SK-N-MC (cell line): ENCODE results near the gene PLXNA2.

Experiments
- DNase-seq: peaks from one replicate; pipeline ENCODE4 v3.0.0-alpha.2; 2011; ENCODE audit warnings: low read depth, low spot score
- H3K27ac ChIP-seq: fragments of 200-600 bp; sonication (generic); 2 replicates; pipeline ENCODE4 v1.5.1; 2016; ENCODE audit warnings: mixed run types
- H3K36me3 ChIP-seq: fragments of 200-600 bp; sonication (generic); 2 replicates; pipeline ENCODE4 v1.6.1; 2017; ENCODE audit warnings: antibody characterized with exemption, low read length, mixed read lengths; ENCODE audit not compliant: insufficient read depth
- H3K4me3 ChIP-seq: fragments of 200-600 bp; sonication (generic); 2 replicates; pipeline ENCODE4 v1.5.1; 2016
- H3K9ac ChIP-seq: fragments of 200-600 bp; sonication (generic); 2 replicates; pipeline ENCODE4 v1.8.0; 2017; ENCODE audit warnings: mixed run types, mixed read lengths; ENCODE audit not compliant: insufficient read length
- H3K9me3 ChIP-seq: fragments of 200-600 bp; sonication (generic); 2 replicates; pipeline ENCODE4 v1.6.1; 2017; ENCODE audit warnings: low read depth, mild to moderate bottlenecking, antibody characterized with exemption, low read length, moderate library complexity, mixed read lengths
- EZH2 ChIP-seq: fragments of 200-600 bp; sonication (generic); IDR thresholded peaks from one replicate; pipeline ENCODE4 v1.6.1; 2017; ENCODE audit warnings: antibody characterized with exemption
- FOXP2 ChIP-seq: optimal IDR thresholded peaks from 2 replicates; pipeline ENCODE3; 2011; ENCODE audit warnings: mild to moderate bottlenecking, moderate library complexity; ENCODE audit not compliant: insufficient read depth; ENCODE audit errors: extremely low read length, control extremely low read depth
- POLR2AphosphoS5 ChIP-seq: IDR thresholded peaks from 2 replicates; pipeline ENCODE4 v1.6.1; 2012; ENCODE audit warnings: mild to moderate bottlenecking, low read depth, low read length, borderline replicate concordance

The PLXNA2 gene

DNA sequence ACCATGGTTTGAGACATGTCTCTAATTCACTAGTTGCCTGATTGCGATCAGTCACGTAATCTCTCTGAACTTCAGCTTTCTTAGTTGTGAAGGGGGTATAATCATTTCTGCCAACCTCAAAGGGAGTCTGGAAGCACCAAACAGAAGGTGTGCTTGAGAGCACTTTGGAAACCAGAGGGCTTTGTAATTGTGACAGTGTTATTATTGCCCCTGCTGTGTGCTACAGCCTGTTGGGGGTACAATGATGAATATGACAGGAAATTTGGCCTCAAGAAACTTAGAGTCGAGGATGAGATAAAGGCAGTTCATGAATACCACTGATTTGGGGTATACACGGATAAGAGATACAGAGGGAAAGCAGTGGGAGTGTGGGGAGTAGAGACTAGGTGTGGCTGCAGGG lies 183.1 kb downstream of the PLXNA2 start:
- DNase-seq, result no peak
- no peaks in the 10 kb centered on the region for H3K36me3 ChIP-seq
- no peak overlapping the region for H3K27ac ChIP-seq
- no peak for TF ChIP-seq EZH2
- TF ChIP-seq POLR2AphosphoS5, result no peak
- no peak for TF ChIP-seq FOXP2
- H3K9me3 ChIP-seq, result no peaks in the 10 kb centered on the region
- no peak overlapping the region for H3K4me3 ChIP-seq
- H3K9ac ChIP-seq, result no peak overlapping the region

GRCh38 chr1:208060215-208060869 lies 183.8 kb downstream of the PLXNA2 start:
- Histone ChIP-seq H3K9ac (no peak overlapping the region), H3K4me3 (no peak overlapping the region), H3K36me3 (no peaks in the 10 kb centered on the region), H3K9me3 (no peaks in the 10 kb centered on the region), H3K27ac (no peak overlapping the region)
- DNase-seq, result no peak
- no peak for TF ChIP-seq FOXP2

DNA sequence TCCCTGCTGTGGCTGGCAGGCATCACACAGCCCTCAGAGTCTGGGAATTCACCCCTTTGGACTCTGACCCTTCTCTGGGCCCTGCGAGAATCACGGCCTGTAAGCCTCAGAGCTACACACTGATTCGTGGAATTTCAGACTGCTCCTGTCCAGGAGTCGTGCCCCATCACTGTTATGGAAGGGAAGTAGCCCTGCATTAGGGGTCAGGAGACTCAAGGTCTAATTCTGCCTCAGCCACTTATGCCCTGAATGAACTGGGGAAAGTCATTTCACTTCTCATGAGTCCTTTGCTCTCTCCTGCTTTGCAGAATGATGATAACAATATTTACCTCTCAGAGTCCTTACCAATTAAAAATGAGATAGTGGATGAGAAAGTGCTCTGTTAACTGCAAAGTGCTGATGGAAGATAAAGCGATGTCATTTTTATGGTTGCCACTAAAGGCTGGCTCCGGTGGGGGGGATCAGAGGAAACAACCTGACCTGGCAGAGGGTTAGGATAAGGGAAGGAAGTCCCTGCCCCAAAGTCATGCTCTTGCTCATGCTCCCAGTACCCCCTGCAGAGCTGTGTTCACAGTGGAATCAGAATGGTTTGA lies 184.7 kb downstream of the PLXNA2 start:
- H3K36me3 ChIP-seq, result no peaks in the 10 kb centered on the region
- no peak overlapping the region for H3K4me3 ChIP-seq
- H3K9ac ChIP-seq, result no peak overlapping the region
- TF ChIP-seq FOXP2, result no peak
- TF ChIP-seq POLR2AphosphoS5, result no peak
- TF ChIP-seq EZH2, result no peak
- no peaks in the 10 kb centered on the region for H3K9me3 ChIP-seq
- no peak overlapping the region for H3K27ac ChIP-seq
- no peak for DNase-seq

- TF ChIP-seq FOXP2 (no peak), EZH2 (no peak), POLR2AphosphoS5 (no peak)
- Histone ChIP-seq H3K4me3 (no peak overlapping the region), H3K9me3 (no peaks in the 10 kb centered on the region), H3K36me3 (no peaks in the 10 kb centered on the region), H3K9ac (no peak overlapping the region), H3K27ac (no peak overlapping the region)
- DNase-seq, result no peak
These were observed 185.4 kb downstream of the PLXNA2 start for GRCh38 chr1:208058756-208059155.

- Histone ChIP-seq H3K27ac (no peak overlapping the region), H3K9me3 (no peaks in the 10 kb centered on the region), H3K9ac (no peak overlapping the region), H3K36me3 (no peaks in the 10 kb centered on the region), H3K4me3 (no peak overlapping the region)
- no peak for TF ChIP-seq FOXP2
- TF ChIP-seq POLR2AphosphoS5, result no peak
- TF ChIP-seq EZH2, result no peak
- no peak for DNase-seq
These were observed 185.9 kb downstream of the PLXNA2 start for GRCh38 chr1:208058267-208058666.

DNA sequence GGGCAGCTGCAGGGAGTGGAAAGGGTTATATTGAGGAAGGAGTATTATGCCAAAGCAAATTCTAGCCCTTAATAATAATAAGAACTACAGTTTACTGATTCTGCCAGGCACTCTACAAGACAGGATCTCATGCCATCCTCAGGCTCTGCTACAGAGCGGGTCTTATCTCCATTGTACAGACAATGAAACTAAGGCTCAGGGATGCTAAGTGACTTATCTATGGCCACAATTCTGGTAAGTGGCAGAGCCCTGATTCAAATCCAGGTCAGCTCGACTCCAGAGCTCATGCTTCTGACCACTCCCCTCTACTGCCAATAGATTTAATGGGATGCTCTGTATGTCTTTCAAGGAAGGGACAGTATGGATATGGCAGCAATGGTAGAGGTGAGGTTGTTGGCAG lies 187.1 kb downstream of the PLXNA2 start:
- H3K4me3 ChIP-seq, result no peak overlapping the region

DNA sequence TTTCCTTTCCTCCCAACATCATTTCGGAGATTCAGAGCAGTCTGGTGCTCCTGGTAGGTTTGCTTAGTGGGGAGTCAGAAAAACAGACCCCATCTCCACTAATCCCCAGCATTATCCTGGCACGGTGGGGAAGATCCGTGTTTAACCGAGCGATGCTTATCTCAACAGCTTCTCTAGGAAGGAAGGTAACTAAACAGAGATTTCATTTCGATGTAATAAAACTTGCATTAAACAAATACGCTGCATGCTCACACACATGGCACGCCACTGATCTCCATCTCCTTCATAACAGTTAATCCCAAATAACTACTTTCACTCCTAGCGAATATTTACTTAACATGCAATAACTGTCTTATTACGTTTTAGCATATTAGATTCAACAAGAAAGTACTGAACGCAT lies 188.6 kb downstream of the PLXNA2 start:
- TF ChIP-seq EZH2 (no peak), POLR2AphosphoS5 (no peak), FOXP2 (no peak)
- no peak overlapping the region for H3K9ac ChIP-seq
- no peak overlapping the region for H3K4me3 ChIP-seq
- no peak overlapping the region for H3K27ac ChIP-seq
- DNase-seq, result no peak
- H3K9me3 ChIP-seq, result no peaks in the 10 kb centered on the region
- no peaks in the 10 kb centered on the region for H3K36me3 ChIP-seq

More for the DNA sequence above, 187.1 kb downstream of the PLXNA2 start:
- Histone ChIP-seq H3K9me3 (no peaks in the 10 kb centered on the region), H3K9ac (no peak overlapping the region), H3K36me3 (no peaks in the 10 kb centered on the region), H3K27ac (no peak overlapping the region)
- TF ChIP-seq FOXP2 (no peak), EZH2 (no peak), POLR2AphosphoS5 (no peak)
- no peak for DNase-seq

DNA sequence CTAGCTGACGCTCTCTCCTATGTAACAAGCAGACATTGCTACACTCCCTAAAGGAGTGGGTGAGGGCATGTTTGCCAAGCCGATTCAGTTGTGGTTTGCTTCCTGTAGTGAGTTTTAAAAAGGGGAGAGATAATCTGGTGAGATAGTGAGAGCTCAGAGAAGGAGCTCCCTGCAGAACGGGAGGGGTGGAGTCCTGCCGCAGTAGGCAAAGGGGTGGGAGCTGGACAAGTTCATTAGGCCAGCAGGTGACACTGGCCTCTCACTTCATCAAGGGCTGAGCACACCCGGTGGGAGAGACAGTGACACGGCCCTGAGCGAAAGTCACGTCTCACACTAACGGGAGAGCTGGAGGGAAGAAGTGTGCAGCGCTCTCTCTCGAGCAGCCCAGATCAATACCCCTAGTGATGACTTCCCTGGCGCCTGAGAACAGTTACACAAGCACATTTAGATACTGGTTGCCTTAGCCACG lies 189.2 kb downstream of the PLXNA2 start:
- no peak for TF ChIP-seq EZH2
- no peak for TF ChIP-seq POLR2AphosphoS5
- TF ChIP-seq FOXP2, result no peak
- Histone ChIP-seq H3K36me3 (no peaks in the 10 kb centered on the region), H3K9ac (no peak overlapping the region), H3K9me3 (no peaks in the 10 kb centered on the region), H3K27ac (no peak overlapping the region), H3K4me3 (no peak overlapping the region)
- DNase-seq, result no peak
